Chondrocyte (in vitro differentiated cells): ENCODE measurements around the gene RERG. TPM values are rescaled to one million over a fixed set of nuclear protein-coding genes. Genes with fewer than 3 reads are reported as not detected.

Source experiments
- DNase-seq: peaks from one replicate; pipeline ENCODE4 v3.0.0; 2021; ENCODE audit warnings: mixed read lengths, low spot score
- H3K27ac Mint-ChIP-seq: one replicate; pipeline ENCODE4 v1.8.0; 2021; ENCODE audit warnings: mild to moderate bottlenecking, moderate library complexity, mixed read lengths; ENCODE audit not compliant: unreplicated experiment
- H3K27me3 Mint-ChIP-seq: 2 replicates; pipeline ENCODE4 v1.8.0; 2021; ENCODE audit warnings: low read depth, mixed read lengths
- H3K36me3 Mint-ChIP-seq: 2 replicates; pipeline ENCODE4 v1.8.0; 2021; ENCODE audit warnings: low read depth, mixed read lengths
- H3K4me1 Mint-ChIP-seq: 2 replicates; pipeline ENCODE4 v1.8.0; 2021; ENCODE audit warnings: low read depth, mild to moderate bottlenecking, mixed read lengths
- H3K4me3 Mint-ChIP-seq: one replicate; pipeline ENCODE4 v1.8.0; 2021; ENCODE audit warnings: mild to moderate bottlenecking, moderate library complexity, mixed read lengths; ENCODE audit not compliant: unreplicated experiment
- H3K9me3 Mint-ChIP-seq: 2 replicates; pipeline ENCODE4 v1.8.0; 2021; ENCODE audit warnings: low read depth, mixed read lengths
- total RNA-seq: library from RNA; stranded (reverse); gene quantifications from 3 replicates; pipeline ENCODE4 v1.2.1, GENCODE V29; 2021
- TF ChIP-seq, protein P1 (sequence below): fragments of 200-600 bp; sonication (generic); IDR thresholded peaks from 2 replicates; pipeline ENCODE4 v1.5.0; 2021; ENCODE audit warnings: antibody characterized with exemption, mild to moderate bottlenecking, moderate library complexity

Gene RERG
- total RNA-seq, 1 donor from 2014 or later, result 10.1 TPM

GRCh38 chr12:15131431-15131830 lies 89.8 kb downstream of the RERG start:
- Mint-ChIP-seq H3K36me3 (peaks cover 3% of the 10 kb centered on the region), H3K4me3 (no peak overlapping the region), H3K27ac (peak overlapping the region; percentile 59), H3K27me3 (no peaks in the 10 kb centered on the region), H3K4me1 (peaks cover 28% of the 10 kb centered on the region), H3K9me3 (no peaks in the 10 kb centered on the region)
- DNase-seq, result no peak
- TF ChIP-seq, protein P1, sequence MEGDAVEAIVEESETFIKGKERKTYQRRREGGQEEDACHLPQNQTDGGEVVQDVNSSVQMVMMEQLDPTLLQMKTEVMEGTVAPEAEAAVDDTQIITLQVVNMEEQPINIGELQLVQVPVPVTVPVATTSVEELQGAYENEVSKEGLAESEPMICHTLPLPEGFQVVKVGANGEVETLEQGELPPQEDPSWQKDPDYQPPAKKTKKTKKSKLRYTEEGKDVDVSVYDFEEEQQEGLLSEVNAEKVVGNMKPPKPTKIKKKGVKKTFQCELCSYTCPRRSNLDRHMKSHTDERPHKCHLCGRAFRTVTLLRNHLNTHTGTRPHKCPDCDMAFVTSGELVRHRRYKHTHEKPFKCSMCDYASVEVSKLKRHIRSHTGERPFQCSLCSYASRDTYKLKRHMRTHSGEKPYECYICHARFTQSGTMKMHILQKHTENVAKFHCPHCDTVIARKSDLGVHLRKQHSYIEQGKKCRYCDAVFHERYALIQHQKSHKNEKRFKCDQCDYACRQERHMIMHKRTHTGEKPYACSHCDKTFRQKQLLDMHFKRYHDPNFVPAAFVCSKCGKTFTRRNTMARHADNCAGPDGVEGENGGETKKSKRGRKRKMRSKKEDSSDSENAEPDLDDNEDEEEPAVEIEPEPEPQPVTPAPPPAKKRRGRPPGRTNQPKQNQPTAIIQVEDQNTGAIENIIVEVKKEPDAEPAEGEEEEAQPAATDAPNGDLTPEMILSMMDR, result no peak

GRCh38 chr12:15130541-15130940 lies 90.7 kb downstream of the RERG start:
- Mint-ChIP-seq H3K27me3 (no peaks in the 10 kb centered on the region), H3K4me1 (peaks cover 28% of the 10 kb centered on the region), H3K27ac (peak overlapping the region; percentile 53), H3K4me3 (no peak overlapping the region), H3K9me3 (no peaks in the 10 kb centered on the region), H3K36me3 (peaks cover 3% of the 10 kb centered on the region)
- TF ChIP-seq, protein P1, result no peak
- DNase-seq, result no peak

GRCh38 chr12:15123401-15123800 lies 97.8 kb downstream of the RERG start:
- Mint-ChIP-seq H3K4me3 (no peak overlapping the region), H3K9me3 (peaks cover 2% of the 10 kb centered on the region), H3K27ac (no peak overlapping the region), H3K27me3 (no peaks in the 10 kb centered on the region), H3K4me1 (peaks cover 27% of the 10 kb centered on the region), H3K36me3 (no peaks in the 10 kb centered on the region)
- no peak for DNase-seq
- TF ChIP-seq, protein P1, result no peak

- Mint-ChIP-seq H3K4me1 (peaks cover 30% of the 10 kb centered on the region), H3K36me3 (no peaks in the 10 kb centered on the region), H3K27ac (peak overlapping the region; percentile 30), H3K4me3 (no peak overlapping the region), H3K9me3 (peaks cover 2% of the 10 kb centered on the region), H3K27me3 (no peaks in the 10 kb centered on the region)
- TF ChIP-seq, protein P1, result no peak
- no peak for DNase-seq
These were observed 98.9 kb downstream of the RERG start for GRCh38 chr12:15122344-15122743.

- H3K4me3 Mint-ChIP-seq, result no peak overlapping the region
- no peaks in the 10 kb centered on the region for H3K27me3 Mint-ChIP-seq
- peaks cover 50% of the 10 kb centered on the region for H3K4me1 Mint-ChIP-seq
- peaks cover 2% of the 10 kb centered on the region for H3K9me3 Mint-ChIP-seq
- H3K36me3 Mint-ChIP-seq, result no peaks in the 10 kb centered on the region
- TF ChIP-seq, protein P1, result no peak
- DNase-seq, result no peak
- H3K27ac Mint-ChIP-seq, result no peak overlapping the region
These were observed 102.3 kb downstream of the RERG start for GRCh38 chr12:15118955-15119354.
